GM21717 (cell line): ENCODE measurements around the gene ZC3H18.

Experiments used
- ATAC-seq: cut with Tn5 transposase; IDR thresholded peaks from one replicate; pipeline ENCODE4 v1.9.1; 2021; ENCODE audit warnings: mild to moderate bottlenecking, moderate library complexity; ENCODE audit not compliant: unreplicated experiment

Gene ZC3H18

GRCh38 chr16:88636488-88637265, 66.5 kb downstream of the ZC3H18 start:
- ATAC-seq: no peak

GRCh38 chr16:88638323-88639230, 68.4 kb downstream of the ZC3H18 start, which contains the start of gene IL17C:
Gene IL17C (plus strand): TSS chr16:88638572. CDS start chr16:88638642, 70 bp downstream.
- ATAC-seq: no peak

- ATAC-seq: no peak
Observed at GRCh38 chr16:88639231-88640038, 69.2 kb downstream of the ZC3H18 start.

- no peak for ATAC-seq
Observed at GRCh38 chr16:88640039-88640495, 69.9 kb downstream of the ZC3H18 start.

GRCh38 chr16:88640498-88641247, 70.5 kb downstream of the ZC3H18 start:
- ATAC-seq: no peak

GRCh38 chr16:88642881-88643643, 72.9 kb downstream of the ZC3H18 start:
- ATAC-seq: no peak

- no peak for ATAC-seq
Observed at GRCh38 chr16:88643644-88643932, 73.4 kb downstream of the ZC3H18 start.

- no peak for ATAC-seq
Observed at GRCh38 chr16:88645455-88645854, 75.3 kb downstream of the ZC3H18 start.

- ATAC-seq: no peak
Observed at GRCh38 chr16:88645941-88646340, 75.7 kb downstream of the ZC3H18 start.

GRCh38 chr16:88646345-88647034, 76.3 kb downstream of the ZC3H18 start:
- no peak for ATAC-seq

GRCh38 chr16:88647178-88648070, 77.2 kb downstream of the ZC3H18 start:
- no peak for ATAC-seq

- ATAC-seq: no peak
Observed at GRCh38 chr16:88649195-88649923, 79.2 kb downstream of the ZC3H18 start.

- peak; percentile 4 for ATAC-seq
Observed at GRCh38 chr16:88649924-88650748, 79.9 kb downstream of the ZC3H18 start.

GRCh38 chr16:88650749-88651275, 80.6 kb downstream of the ZC3H18 start, which contains the start of gene CYBA:
Gene CYBA (minus strand): TSS chr16:88651053. CDS start chr16:88651013, 40 bp downstream.
- ATAC-seq: peak; percentile 61

GRCh38 chr16:88651276-88651988, 81.2 kb downstream of the ZC3H18 start:
- peak; percentile 67 for ATAC-seq
